ENCODE measurements around the gene RPA3. TPM values are rescaled to one million over a fixed set of nuclear protein-coding genes. Genes with fewer than 3 reads are reported as not detected.

The RPA3 gene
- total RNA-seq (117 TPM), polyA plus RNA-seq (42.7 TPM)
- long read RNA-seq, donor 1, partial matches to known transcripts, result 15 of 15 reads
- long read RNA-seq, donor 1, other reads (novel, unspliced or antisense), result 0 of 15 reads
- long read RNA-seq, donor 2, result 0 reads
- long read RNA-seq, donor 3, partial matches to known transcripts, result 159 of 163 reads
- long read RNA-seq, donor 3, other reads (novel, unspliced or antisense), result 0 of 163 reads
- long read RNA-seq, donor 4, transcript RPA3-207 (2 exons, 641 nt), result major isoform, 6 of 40 reads
- long read RNA-seq, donor 4, partial matches to known transcripts, result 33 of 40 reads
- long read RNA-seq, donor 4, other reads (novel, unspliced or antisense), result 0 of 40 reads
- long read RNA-seq, donor 5, partial matches to known transcripts, result 188 of 207 reads
- long read RNA-seq, donor 5, other reads (novel, unspliced or antisense), result 13 of 207 reads
- long read RNA-seq, donor 6, partial matches to known transcripts, result 73 of 74 reads
- long read RNA-seq, donor 6, other reads (novel, unspliced or antisense), result 0 of 74 reads
- long read RNA-seq, donor 7, transcript RPA3-207 (2 exons, 641 nt), result major isoform, 6 of 100 reads
- long read RNA-seq, donor 7, partial matches to known transcripts, result 82 of 100 reads
- long read RNA-seq, donor 7, other reads (novel, unspliced or antisense), result 11 of 100 reads
- long read RNA-seq, donor 8, partial matches to known transcripts, result 41 of 41 reads
- long read RNA-seq, donor 8, other reads (novel, unspliced or antisense), result 0 of 41 reads
- long read RNA-seq, donor 9, partial matches to known transcripts, result 73 of 90 reads
- long read RNA-seq, donor 9, other reads (novel, unspliced or antisense), result 14 of 90 reads
- long read RNA-seq, donor 10, partial matches to known transcripts, result 78 of 91 reads
- long read RNA-seq, donor 10, other reads (novel, unspliced or antisense), result 11 of 91 reads

DNA sequence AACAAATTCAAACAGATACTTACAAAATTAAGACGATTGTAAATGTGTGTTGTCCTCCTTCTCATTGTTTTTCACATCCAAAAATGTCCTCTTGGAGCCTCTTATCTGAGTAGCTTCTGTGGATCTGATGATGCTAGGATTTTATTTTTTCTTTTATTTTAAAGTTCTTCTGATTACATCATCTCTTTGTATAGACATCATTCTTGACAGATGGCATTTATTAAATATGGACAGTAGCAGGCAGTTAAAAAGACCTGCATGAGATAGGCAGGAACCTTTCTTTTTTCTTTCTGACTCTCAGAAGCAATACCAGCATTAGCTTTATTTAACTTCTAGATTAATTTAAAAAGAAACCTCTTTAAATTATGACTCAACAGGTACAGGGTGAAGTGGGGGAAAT lies at the start of gene RPA3:
Gene RPA3 (minus strand): TSS at position 116 of the 400 bp plus-strand sequence. CDS start 78,189 bp downstream, outside the sequence.
- WGBS, result 97% methylated on average over 1 of the region's 1 CpG

GRCh38 chr7:7766671-7767070 lies 48.3 kb upstream of the RPA3 start:
- no peak for DNase-seq (ENCODE audit: low read depth in 6 of 9, low spot score in 9 of 9)
- no peaks in the 10 kb centered on the region for H3K27me3 ChIP-seq (ENCODE audit: control insufficient read depth in 2 of 2, insufficient read depth in 1 of 2, low read length in 1 of 2)
- H3K4me1 ChIP-seq (ENCODE audit: control insufficient read depth in 2 of 2, insufficient read depth in 2 of 2, low read length in 2 of 2), result peaks cover 8 to 19% of the 10 kb centered on the region in 2 donors
- no peak overlapping the region for H3K27ac ChIP-seq (ENCODE audit: low read depth in 1 of 2, low read length in 1 of 2)
- no peaks in the 10 kb centered on the region for H3K9me3 ChIP-seq (ENCODE audit: control insufficient read depth in 2 of 2, insufficient read depth in 1 of 2, low read length in 1 of 2)
- H3K4me3 ChIP-seq (ENCODE audit: low read length in 2 of 2), result no peak overlapping the region
- no peaks in the 10 kb centered on the region for H3K36me3 ChIP-seq (ENCODE audit: control insufficient read depth in 2 of 2, insufficient read depth in 2 of 2, low read length in 1 of 2)

More for the DNA sequence above, at the start of gene RPA3:
- peaks cover 1 to 13% of the 10 kb centered on the region in 2 donors for H3K9me3 ChIP-seq (ENCODE audit: control insufficient read depth in 2 of 2, insufficient read depth in 1 of 2, low read length in 1 of 2)
- H3K27ac ChIP-seq (ENCODE audit: low read depth in 1 of 2, low read length in 1 of 2), result peak within 1 kb of the TSS; percentile 36 to 97
- peak in 1 of 9 donors; percentile 50 for DNase-seq (ENCODE audit: low read depth in 6 of 9, low spot score in 9 of 9)
- H3K4me3 ChIP-seq (ENCODE audit: low read length in 2 of 2), result peak within 1 kb of the TSS in 1 of 2 donors; percentile 22
- peaks cover 10 to 20% of the 10 kb centered on the region in 2 donors for H3K4me1 ChIP-seq (ENCODE audit: control insufficient read depth in 2 of 2, insufficient read depth in 2 of 2, low read length in 2 of 2)
- H3K27me3 ChIP-seq (ENCODE audit: control insufficient read depth in 2 of 2, insufficient read depth in 1 of 2, low read length in 1 of 2), result no peaks in the 10 kb centered on the region
- no peaks in the 10 kb centered on the region for H3K36me3 ChIP-seq (ENCODE audit: control insufficient read depth in 2 of 2, insufficient read depth in 2 of 2, low read length in 1 of 2)

- Histone ChIP-seq H3K36me3 (ENCODE audit: control insufficient read depth in 2 of 2, insufficient read depth in 2 of 2, low read length in 1 of 2) (no peaks in the 10 kb centered on the region), H3K4me1 (ENCODE audit: control insufficient read depth in 2 of 2, insufficient read depth in 2 of 2, low read length in 2 of 2) (peaks cover 15 to 25% of the 10 kb centered on the region in 2 donors), H3K27ac (ENCODE audit: low read depth in 1 of 2, low read length in 1 of 2) (peak overlapping the region; percentile 60 to 74), H3K27me3 (ENCODE audit: control insufficient read depth in 2 of 2, insufficient read depth in 1 of 2, low read length in 1 of 2) (no peaks in the 10 kb centered on the region), H3K9me3 (ENCODE audit: control insufficient read depth in 2 of 2, insufficient read depth in 1 of 2, low read length in 1 of 2) (no peaks in the 10 kb centered on the region), H3K4me3 (ENCODE audit: low read length in 2 of 2) (no peak overlapping the region)
- no peak for DNase-seq (ENCODE audit: low read depth in 6 of 9, low spot score in 9 of 9)
These were observed 47.0 kb upstream of the RPA3 start for GRCh38 chr7:7765422-7765821.

DNA sequence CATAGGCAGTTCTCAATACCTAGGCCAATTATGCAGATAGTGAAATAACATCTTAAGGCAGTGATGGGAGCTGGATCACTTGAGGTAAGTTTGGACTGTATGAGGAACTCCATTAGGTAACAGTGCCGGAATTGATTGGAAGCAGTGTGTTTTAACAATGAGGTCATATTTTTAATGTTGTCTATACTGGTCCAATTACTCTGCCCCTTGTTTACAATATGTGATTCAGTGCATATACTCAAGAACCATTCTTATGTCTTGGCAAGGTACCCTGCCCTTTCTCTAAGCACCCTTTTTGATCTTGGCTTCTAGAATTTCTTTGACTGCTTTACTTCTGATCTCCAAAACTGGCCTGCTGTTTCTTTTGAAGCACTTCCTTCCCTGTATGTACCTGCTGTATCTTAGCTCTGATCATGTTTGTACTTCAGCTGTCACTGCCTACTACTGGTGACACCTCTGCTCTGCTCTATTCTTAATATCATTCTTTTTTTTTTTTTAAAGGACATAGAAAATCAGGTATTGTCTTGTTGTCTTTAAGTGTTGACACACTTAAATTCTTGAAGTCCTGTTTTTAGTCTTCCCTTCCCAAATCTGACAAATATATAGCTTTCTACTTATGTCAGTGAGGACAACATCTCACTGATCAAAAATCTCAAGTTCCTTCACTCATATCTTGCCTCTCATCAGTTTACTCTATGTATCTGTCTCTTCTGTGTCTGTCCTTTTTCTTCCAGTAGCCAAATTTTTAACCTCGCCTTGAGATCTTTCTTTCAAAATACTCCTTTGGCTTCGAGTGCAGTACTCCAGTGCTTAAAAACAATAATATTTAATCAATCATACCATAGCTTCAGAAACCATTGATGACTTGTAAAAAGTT lies 46.4 kb upstream of the RPA3 start:
- no peaks in the 10 kb centered on the region for H3K36me3 ChIP-seq (ENCODE audit: control insufficient read depth in 2 of 2, insufficient read depth in 2 of 2, low read length in 1 of 2)
- no peaks in the 10 kb centered on the region for H3K27me3 ChIP-seq (ENCODE audit: control insufficient read depth in 2 of 2, insufficient read depth in 1 of 2, low read length in 1 of 2)
- 91% methylated on average over 3 of the region's 3 CpGs for WGBS
- no peaks in the 10 kb centered on the region for H3K9me3 ChIP-seq (ENCODE audit: control insufficient read depth in 2 of 2, insufficient read depth in 1 of 2, low read length in 1 of 2)
- peak in 6 of 9 donors; percentile 50 to 82 (median 60) for DNase-seq (ENCODE audit: low read depth in 6 of 9, low spot score in 9 of 9)
- peaks cover 15 to 25% of the 10 kb centered on the region in 2 donors for H3K4me1 ChIP-seq (ENCODE audit: control insufficient read depth in 2 of 2, insufficient read depth in 2 of 2, low read length in 2 of 2)
- H3K4me3 ChIP-seq (ENCODE audit: low read length in 2 of 2), result no peak overlapping the region
- H3K27ac ChIP-seq (ENCODE audit: low read depth in 1 of 2, low read length in 1 of 2), result peak overlapping the region; percentile 65 to 74

DNA sequence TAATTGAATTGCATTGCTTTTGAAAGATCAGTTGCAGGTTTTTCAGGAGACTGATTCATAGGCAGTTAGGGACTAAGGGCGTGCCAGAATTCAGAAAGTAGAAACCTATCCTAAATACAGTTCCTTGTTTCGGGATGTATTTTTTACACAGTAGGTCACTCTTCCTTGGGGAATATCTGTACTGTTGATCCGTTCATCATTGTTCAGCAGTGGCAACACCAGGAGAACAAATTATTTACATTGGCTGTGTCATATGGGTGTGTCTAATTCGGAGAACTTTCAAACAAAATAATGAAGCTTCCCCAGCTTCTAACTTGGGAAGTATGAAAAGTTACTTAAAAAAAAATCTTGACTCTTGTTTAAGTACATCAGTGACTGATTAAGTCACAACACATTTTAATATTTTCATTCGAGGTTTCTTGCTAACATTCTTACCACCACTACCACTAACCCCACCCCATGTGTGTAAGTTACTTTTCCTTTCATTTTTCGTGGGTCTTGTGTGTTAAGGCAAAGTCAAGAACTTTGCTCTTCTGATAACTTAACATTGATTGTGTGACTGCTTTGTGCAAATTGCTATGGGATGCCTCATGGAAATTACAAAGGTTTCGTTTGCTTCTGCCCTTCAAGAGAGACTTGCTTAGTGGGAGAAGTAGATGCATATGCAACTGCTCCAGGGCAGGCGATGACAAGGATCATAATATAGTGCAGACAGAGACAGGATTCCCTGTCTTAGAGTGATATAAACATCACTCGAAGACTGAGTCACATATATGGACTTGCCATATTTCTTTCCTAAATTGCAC lies 43.8 kb upstream of the RPA3 start:
- DNase-seq (ENCODE audit: low read depth in 6 of 9, low spot score in 9 of 9), result peak in 6 of 9 donors; percentile 45 to 78 (median 58)
- 17% methylated on average over 9 of the region's 9 CpGs for WGBS
- Histone ChIP-seq H3K36me3 (ENCODE audit: control insufficient read depth in 2 of 2, insufficient read depth in 2 of 2, low read length in 1 of 2) (no peaks in the 10 kb centered on the region), H3K27ac (ENCODE audit: low read depth in 1 of 2, low read length in 1 of 2) (peak overlapping the region; percentile 88 to 90), H3K4me3 (ENCODE audit: low read length in 2 of 2) (peak overlapping the region; percentile 14 to 56), H3K27me3 (ENCODE audit: control insufficient read depth in 2 of 2, insufficient read depth in 1 of 2, low read length in 1 of 2) (no peaks in the 10 kb centered on the region), H3K9me3 (ENCODE audit: control insufficient read depth in 2 of 2, insufficient read depth in 1 of 2, low read length in 1 of 2) (no peaks in the 10 kb centered on the region), H3K4me1 (ENCODE audit: control insufficient read depth in 2 of 2, insufficient read depth in 2 of 2, low read length in 2 of 2) (peaks cover 15 to 25% of the 10 kb centered on the region in 2 donors)

DNA sequence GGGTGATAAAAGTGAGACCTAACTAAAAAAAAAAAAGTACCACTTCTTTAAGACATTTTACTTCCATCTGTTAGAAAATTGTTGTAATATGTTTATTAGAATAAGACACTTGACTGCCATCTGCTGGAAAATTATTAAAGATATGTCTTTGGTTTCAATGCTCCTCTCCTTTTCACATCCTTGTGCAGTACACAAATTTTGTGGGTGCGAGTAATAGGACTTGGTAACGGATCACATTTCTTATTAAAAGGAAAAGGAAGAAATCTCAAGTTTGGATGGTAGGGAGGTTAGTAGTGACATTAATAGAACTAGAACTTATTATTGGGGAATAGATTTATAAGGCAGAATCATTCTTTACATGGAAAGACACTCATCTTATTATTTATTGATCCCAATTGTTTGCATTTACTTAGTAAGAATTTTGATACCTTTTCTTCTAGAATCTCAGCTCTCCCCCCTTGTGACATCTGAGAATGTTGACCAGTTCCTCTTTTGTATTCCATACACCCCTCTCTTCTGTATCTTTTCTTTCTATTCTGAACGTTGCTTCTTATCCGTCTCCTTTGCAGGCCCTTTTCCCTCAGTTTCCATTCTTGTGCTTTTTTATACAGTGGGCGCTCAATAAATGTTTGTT lies 43.0 kb upstream of the RPA3 start:
- Histone ChIP-seq H3K27ac (ENCODE audit: low read depth in 1 of 2, low read length in 1 of 2) (peak overlapping the region; percentile 70 to 88), H3K9me3 (ENCODE audit: control insufficient read depth in 2 of 2, insufficient read depth in 1 of 2, low read length in 1 of 2) (no peaks in the 10 kb centered on the region), H3K4me1 (ENCODE audit: control insufficient read depth in 2 of 2, insufficient read depth in 2 of 2, low read length in 2 of 2) (peaks cover 15 to 25% of the 10 kb centered on the region in 2 donors), H3K4me3 (ENCODE audit: low read length in 2 of 2) (peak overlapping the region in 1 of 2 donors; percentile 56), H3K27me3 (ENCODE audit: control insufficient read depth in 2 of 2, insufficient read depth in 1 of 2, low read length in 1 of 2) (no peaks in the 10 kb centered on the region), H3K36me3 (ENCODE audit: control insufficient read depth in 2 of 2, insufficient read depth in 2 of 2, low read length in 1 of 2) (no peaks in the 10 kb centered on the region)
- peak in 6 of 9 donors; percentile 50 to 87 (median 58) for DNase-seq (ENCODE audit: low read depth in 6 of 9, low spot score in 9 of 9)
- WGBS, result 48% methylated on average over 5 of the region's 5 CpGs

DNA sequence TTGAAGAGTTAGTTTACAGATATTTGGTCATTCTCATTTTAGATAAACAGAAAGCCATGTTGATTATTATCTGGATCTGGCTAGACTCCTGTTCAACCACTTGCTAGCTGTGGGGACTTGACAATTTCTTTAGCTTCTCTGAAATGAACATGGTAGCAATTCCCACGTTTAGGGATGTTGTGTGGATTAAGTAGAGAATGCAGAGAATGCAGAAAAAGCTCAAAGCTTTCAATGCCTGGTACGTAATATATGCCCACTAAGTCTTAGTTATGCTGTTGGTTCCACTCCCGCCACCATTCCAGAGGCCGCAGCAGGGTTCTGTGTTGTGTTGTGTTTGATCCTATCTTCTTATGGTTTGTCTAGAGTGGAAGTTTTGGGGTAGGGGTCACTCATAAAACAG lies 39.2 kb upstream of the RPA3 start:
- no peak overlapping the region for H3K4me3 ChIP-seq (ENCODE audit: low read length in 2 of 2)

More for the DNA sequence above, 39.2 kb upstream of the RPA3 start:
- 97% methylated on average over 4 of the region's 4 CpGs for WGBS
- Histone ChIP-seq H3K27ac (ENCODE audit: low read depth in 1 of 2, low read length in 1 of 2) (no peak overlapping the region), H3K4me1 (ENCODE audit: control insufficient read depth in 2 of 2, insufficient read depth in 2 of 2, low read length in 2 of 2) (peaks cover 7 to 12% of the 10 kb centered on the region in 2 donors), H3K36me3 (ENCODE audit: control insufficient read depth in 2 of 2, insufficient read depth in 2 of 2, low read length in 1 of 2) (no peaks in the 10 kb centered on the region), H3K27me3 (ENCODE audit: control insufficient read depth in 2 of 2, insufficient read depth in 1 of 2, low read length in 1 of 2) (no peaks in the 10 kb centered on the region), H3K9me3 (ENCODE audit: control insufficient read depth in 2 of 2, insufficient read depth in 1 of 2, low read length in 1 of 2) (no peaks in the 10 kb centered on the region)
- no peak for DNase-seq (ENCODE audit: low read depth in 6 of 9, low spot score in 9 of 9)

All from thymus (tissue), 14 donors.